Brain microvascular endothelial cell (primary cell): ENCODE results near the gene AP4E1.
"Not testable (repeated sequence)": the region's sequence is repeated elsewhere in the genome, so short reads cannot be mapped to it uniquely, and the experiment has no call there.

Source experiments
- DNase-seq: peaks from one replicate; pipeline ENCODE4 v3.0.0-alpha.2; 2020
- H3K27ac ChIP-seq: fragments of 250-450 bp; sonication (Bioruptor Pico); 2 replicates; pipeline ENCODE4 v1.5.1; 2020; ENCODE audit warnings: mild to moderate bottlenecking, moderate library complexity
- H3K27me3 ChIP-seq: fragments of 250-450 bp; sonication (Bioruptor Pico); replicated peaks from 2 replicates; pipeline ENCODE4 v1.5.1; 2020; ENCODE audit warnings: mild to moderate bottlenecking
- H3K36me3 ChIP-seq: fragments of 250-450 bp; sonication (Bioruptor Pico); replicated peaks from 2 replicates; pipeline ENCODE4 v1.5.1; 2020; ENCODE audit warnings: mild to moderate bottlenecking
- H3K4me3 ChIP-seq: 2 replicates; pipeline ENCODE4 v1.5.1; 2011; ENCODE audit warnings: low read depth, mild to moderate bottlenecking, control low read depth, low read length, moderate library complexity
- in situ Hi-C: cut with HindIII; loops from 2 replicates; pipeline ENCODE4 v1.10.0; 2017; ENCODE audit warnings: low sequenced_read_pairs, low pct_ligation_motif_present
- TF ChIP-seq, protein P1 (sequence below): IDR thresholded peaks from 2 replicates; pipeline ENCODE4 v1.5.1; 2011; ENCODE audit warnings: low read depth, mild to moderate bottlenecking, moderate library complexity, low read length, control low read depth, inconsistent platforms; ENCODE audit errors: missing control alignments

The AP4E1 gene

DNA sequence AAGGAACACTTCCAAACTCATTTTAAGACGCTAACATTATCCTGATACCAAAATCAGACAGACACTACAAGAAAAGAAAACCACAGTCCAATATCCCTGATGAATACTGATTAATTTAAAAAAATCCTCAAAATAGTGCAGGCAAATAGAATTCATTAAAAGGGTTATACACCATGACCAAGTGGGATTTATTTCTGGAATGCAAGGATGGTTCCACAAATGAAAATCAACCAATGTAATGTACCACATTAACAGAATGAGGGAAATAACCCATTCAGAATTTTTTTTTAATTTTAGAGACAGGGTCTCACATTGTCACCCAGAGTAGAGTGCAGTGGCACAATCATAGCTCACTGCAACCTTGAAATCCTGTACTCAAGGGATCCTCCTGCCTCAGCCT lies 17.3 kb upstream of the AP4E1 start:
- TF ChIP-seq, protein P1, sequence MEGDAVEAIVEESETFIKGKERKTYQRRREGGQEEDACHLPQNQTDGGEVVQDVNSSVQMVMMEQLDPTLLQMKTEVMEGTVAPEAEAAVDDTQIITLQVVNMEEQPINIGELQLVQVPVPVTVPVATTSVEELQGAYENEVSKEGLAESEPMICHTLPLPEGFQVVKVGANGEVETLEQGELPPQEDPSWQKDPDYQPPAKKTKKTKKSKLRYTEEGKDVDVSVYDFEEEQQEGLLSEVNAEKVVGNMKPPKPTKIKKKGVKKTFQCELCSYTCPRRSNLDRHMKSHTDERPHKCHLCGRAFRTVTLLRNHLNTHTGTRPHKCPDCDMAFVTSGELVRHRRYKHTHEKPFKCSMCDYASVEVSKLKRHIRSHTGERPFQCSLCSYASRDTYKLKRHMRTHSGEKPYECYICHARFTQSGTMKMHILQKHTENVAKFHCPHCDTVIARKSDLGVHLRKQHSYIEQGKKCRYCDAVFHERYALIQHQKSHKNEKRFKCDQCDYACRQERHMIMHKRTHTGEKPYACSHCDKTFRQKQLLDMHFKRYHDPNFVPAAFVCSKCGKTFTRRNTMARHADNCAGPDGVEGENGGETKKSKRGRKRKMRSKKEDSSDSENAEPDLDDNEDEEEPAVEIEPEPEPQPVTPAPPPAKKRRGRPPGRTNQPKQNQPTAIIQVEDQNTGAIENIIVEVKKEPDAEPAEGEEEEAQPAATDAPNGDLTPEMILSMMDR = no peak
- H3K27ac ChIP-seq = no peak overlapping the region
- in situ Hi-C loops = no loop called here
- H3K36me3 ChIP-seq = no peaks in the 10 kb centered on the region
- H3K27me3 ChIP-seq = no peaks in the 10 kb centered on the region
- DNase-seq = no peak
- H3K4me3 ChIP-seq = no peak overlapping the region

DNA sequence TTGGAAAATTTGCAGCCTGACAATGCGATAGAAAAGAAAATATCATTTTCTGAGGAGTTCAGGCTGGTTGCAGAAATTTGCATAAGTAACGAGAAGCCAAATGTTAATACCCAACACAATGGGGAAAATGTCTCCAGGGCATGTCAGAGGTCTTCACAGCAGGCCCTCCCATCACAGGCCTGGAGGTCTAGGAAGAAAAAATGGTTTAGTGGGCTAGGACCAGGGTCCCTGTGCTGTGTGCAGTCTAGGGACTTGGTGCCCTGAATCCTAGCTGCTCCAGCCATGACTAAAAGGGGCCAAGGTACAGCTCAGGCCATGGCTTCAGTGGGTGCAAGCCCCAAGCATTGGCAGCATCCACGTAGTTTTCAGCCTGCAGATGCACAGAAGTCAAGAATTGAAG lies 14.5 kb upstream of the AP4E1 start:
- H3K27me3 ChIP-seq = no peaks in the 10 kb centered on the region
- H3K4me3 ChIP-seq = no peak overlapping the region
- in situ Hi-C loops = no loop called here
- no peak for DNase-seq
- H3K36me3 ChIP-seq = no peaks in the 10 kb centered on the region
- TF ChIP-seq, protein P1 = no peak
- H3K27ac ChIP-seq = no peak overlapping the region

DNA sequence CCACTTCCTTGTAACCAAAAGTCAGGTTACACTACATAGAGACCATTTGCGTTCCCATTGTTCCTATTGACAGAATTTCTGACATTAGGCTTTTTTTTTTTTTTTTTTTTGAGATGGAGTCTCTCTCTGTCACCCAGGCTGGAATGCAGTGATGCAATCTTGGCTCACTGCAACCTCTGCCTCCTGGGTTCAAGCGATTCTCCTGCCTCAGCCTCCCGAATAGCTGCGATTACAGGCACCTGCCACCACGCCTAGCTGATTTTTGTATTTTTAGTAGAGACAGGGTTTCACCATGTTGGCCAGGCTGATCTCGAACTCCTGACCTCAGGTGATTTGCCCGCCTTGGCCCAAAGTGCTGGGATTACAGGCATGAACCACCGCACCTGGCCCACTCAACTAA lies 7.1 kb upstream of the AP4E1 start:
- H3K27ac ChIP-seq, DNase-seq, H3K36me3 ChIP-seq, H3K4me3 ChIP-seq, in situ Hi-C loops, H3K27me3 ChIP-seq: not testable (repeated sequence)

DNA sequence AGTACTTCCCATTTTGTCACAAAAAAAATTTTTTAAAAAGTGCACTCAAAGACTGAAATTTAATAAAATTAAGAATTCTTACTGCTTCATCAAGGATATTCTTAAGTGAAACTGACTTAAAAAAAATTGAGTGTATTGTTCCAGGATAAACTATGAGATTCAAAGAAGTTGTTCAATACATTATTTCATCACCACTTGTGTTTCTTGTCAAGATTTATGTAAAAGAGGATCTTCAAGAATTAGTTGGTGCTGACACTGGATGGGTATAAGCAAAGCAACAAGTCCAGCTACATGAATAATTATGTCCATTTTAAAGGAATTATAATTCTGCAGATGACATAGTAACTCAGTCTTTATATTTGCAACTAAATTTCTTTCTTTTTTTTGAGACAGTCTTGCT lies 4.3 kb upstream of the AP4E1 start:
- Histone ChIP-seq H3K4me3 (no peak overlapping the region), H3K36me3 (no peaks in the 10 kb centered on the region), H3K27ac (no peak overlapping the region), H3K27me3 (no peaks in the 10 kb centered on the region)
- DNase-seq = no peak
- in situ Hi-C loops = no loop called here
- TF ChIP-seq, protein P1 = no peak

DNA sequence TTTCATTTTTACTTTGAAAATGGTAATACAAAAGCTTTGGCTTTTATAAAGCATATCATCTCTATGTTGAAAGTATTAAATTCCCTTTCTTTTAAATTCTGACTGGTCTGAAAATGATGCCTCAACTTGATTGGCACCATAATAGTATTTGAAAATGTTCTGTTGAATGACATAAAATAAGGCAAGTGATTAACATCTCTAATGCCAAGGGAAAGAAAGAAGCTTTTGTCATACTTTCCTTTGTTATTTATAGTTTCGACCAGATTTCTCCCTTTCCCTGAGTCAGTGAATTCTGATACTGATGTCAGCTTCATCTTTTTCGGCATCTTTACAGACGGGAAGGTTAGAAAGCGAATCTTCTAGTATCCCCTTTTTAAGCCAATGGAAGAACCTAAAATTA lies 3.4 kb upstream of the AP4E1 start:
- H3K27me3 ChIP-seq = no peaks in the 10 kb centered on the region
- H3K4me3 ChIP-seq = no peak overlapping the region
- TF ChIP-seq, protein P1 = no peak
- DNase-seq = no peak
- H3K27ac ChIP-seq = no peak overlapping the region
- H3K36me3 ChIP-seq = no peaks in the 10 kb centered on the region
- in situ Hi-C loops = no loop called here

DNA sequence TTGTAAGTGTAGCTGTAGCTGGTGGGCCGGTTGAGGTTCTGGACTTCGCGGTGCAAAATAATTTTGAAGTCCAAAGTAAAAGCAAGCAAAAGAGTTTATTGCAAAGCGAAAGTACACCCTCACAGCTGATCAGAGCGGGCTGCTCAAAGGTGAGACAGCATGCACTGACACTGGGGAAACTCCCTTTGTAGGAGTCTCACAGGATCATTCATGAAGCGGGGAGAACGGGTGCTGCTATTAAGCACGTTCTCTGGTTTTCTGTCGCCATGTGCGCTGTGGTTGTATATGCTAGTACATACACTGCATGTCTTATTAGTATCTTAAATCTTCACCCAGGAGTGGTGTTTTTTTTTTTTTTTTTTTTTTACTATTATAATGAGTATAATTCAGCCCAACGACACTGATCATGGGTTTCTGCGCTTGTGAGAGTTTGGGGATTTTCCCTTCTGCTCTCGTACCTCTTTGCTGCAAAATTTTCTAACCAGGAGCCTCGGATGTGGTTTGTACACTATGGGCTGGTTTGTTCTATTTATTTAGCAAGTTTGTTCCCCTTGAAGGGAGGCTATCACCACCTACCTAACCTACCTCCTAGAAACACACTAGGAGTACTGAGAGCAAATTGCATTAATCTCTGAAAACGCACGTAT lies 1.4 kb upstream of the AP4E1 start:
- no peak overlapping the region for H3K27ac ChIP-seq
- H3K36me3 ChIP-seq = no peaks in the 10 kb centered on the region
- in situ Hi-C loops = no loop called here
- H3K4me3 ChIP-seq = peak overlapping the region; percentile 86
- TF ChIP-seq, protein P1 = no peak
- no peak for DNase-seq
- no peaks in the 10 kb centered on the region for H3K27me3 ChIP-seq
